Measurements from ENCODE around the gene OTUD5. TPM values are rescaled to one million over a fixed set of nuclear protein-coding genes. Genes with fewer than 3 reads are reported as not detected.
A peak's percentile ranks its signal among the peaks of the same experiment; 100 is the strongest.

OTUD5 gene
- total and polyA plus RNA-seq, 2 of the 13 experiments (the other 11 are each of a cell fraction or from before 2014, with no cell fraction given), result 18.4 to 42.2 TPM

- no peak for TF ChIP-seq ZNF282 (IDR thresholded peaks at IDR 0.05; ENCODE audit: partially characterized antibody)
- no peak for TF ChIP-seq CEBPZ (IDR thresholded peaks at IDR 0.05; ENCODE audit: low read length)
- TF ChIP-seq TCF7 (IDR thresholded peaks at IDR 0.05; ENCODE audit: low read depth), result no peak
- no peak for TF ChIP-seq ZNF253 (CRISPR knock-in tag; IDR thresholded peaks at IDR 0.05; ENCODE audit: borderline replicate concordance)
- no peak for TF ChIP-seq ZBTB25 (CRISPR knock-in tag; IDR thresholded peaks at IDR 0.05)
- no peak for TF ChIP-seq ATF7 (IDR thresholded peaks at IDR 0.05)
- no peak for TF ChIP-seq ATF7 (CRISPR knock-in tag; IDR thresholded peaks at IDR 0.05)
- TF ChIP-seq CBX2 (IDR thresholded peaks at IDR 0.05; ENCODE audit: low read depth, low read length), result no peak
- TF ChIP-seq CBX2 (CRISPR knock-in tag; IDR thresholded peaks at IDR 0.05; ENCODE audit: low read depth), result no peak
- TF ChIP-seq TOPORS (CRISPR knock-in tag; IDR thresholded peaks at IDR 0.05), result no peak
- TF ChIP-seq NR2F6 (IDR thresholded peaks at IDR 0.05), result 0 out of 2 replicates have a peak, but pooled peaks have one; percentile 32
- 0 out of 2 replicates have a peak, but pooled peaks have one; percentile 8 for TF ChIP-seq NR2F6 (CRISPR knock-in tag; IDR thresholded peaks at IDR 0.05)
- TF ChIP-seq ZNF30 (CRISPR knock-in tag; IDR thresholded peaks at IDR 0.05), result no peak
- TF ChIP-seq PAF1 (CRISPR knock-in tag; IDR thresholded peaks at IDR 0.05), result no peak
- TF ChIP-seq ZFX (CRISPR knock-in tag; IDR thresholded peaks at IDR 0.05; ENCODE audit: low read depth), result 0 out of 2 replicates have a peak, but pooled peaks have one; percentile 22
- no peak for TF ChIP-seq RFX5 (IDR thresholded peaks at IDR 0.05; ENCODE audit: low read depth, low read length)
- TF ChIP-seq NKX3-1 (CRISPR knock-in tag; IDR thresholded peaks at IDR 0.05), result no peak
- no peak for TF ChIP-seq ZNF691 (CRISPR knock-in tag; IDR thresholded peaks at IDR 0.05; ENCODE audit: borderline replicate concordance, low read depth)
- TF ChIP-seq MTF1 (CRISPR knock-in tag; IDR thresholded peaks at IDR 0.05), result no peak
- TF ChIP-seq HMGXB3 (CRISPR knock-in tag; IDR thresholded peaks at IDR 0.05; ENCODE audit: borderline replicate concordance), result no peak; the same call in 1 of the 2 replicates
- TF ChIP-seq ZNF350 (CRISPR knock-in tag; IDR thresholded peaks at IDR 0.05; ENCODE audit: borderline replicate concordance, low read depth), result peak; percentile 72; the same call in 1 of the 2 replicates
These were observed 45.8 kb downstream of the OTUD5 start, which contains the start of gene SLC35A2 (continued) for GRCh38 chrX:48911412-48912182.
